ENCODE data around the gene POR.
"Not testable (repeated sequence)": the region's sequence is repeated elsewhere in the genome, so short reads cannot be mapped to it uniquely, and the experiment has no call there.

The POR gene

GRCh38 chr7:75994388-75995051 lies 79.6 kb downstream of the POR start, which contains the start of gene TMEM120A:
Gene TMEM120A, minus strand, starts transcription at chr7:75994595. Its CDS starts 25 bp downstream, at chr7:75994570.
- DNase-seq = peak; percentile 95

DNA sequence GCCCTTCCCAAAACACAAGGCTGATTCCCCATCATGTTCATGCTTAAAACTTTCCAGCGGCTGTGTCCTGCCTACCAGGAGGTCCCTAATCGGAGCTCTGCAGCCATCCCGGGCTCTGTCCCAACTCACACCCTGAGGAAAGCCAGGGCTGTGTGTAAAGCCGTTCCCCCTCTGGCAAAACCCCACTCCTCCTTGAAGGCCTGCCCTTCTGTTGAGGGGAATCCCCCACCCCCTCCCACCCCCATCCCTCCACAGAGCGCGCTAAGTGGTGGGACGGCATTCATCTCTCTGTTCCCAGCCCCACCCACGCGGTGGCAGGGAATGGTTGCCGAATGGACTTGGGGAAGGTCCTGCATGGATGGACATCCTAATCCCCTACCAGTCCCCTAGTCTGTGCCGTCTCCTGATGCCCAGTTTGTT lies 80.1 kb downstream of the POR start:
- peak; percentile 33 for DNase-seq

GRCh38 chr7:75995996-75996395 lies 81.0 kb downstream of the POR start:
- DNase-seq = no peak

GRCh38 chr7:75996476-75996875 lies 81.5 kb downstream of the POR start:
- no peak for DNase-seq

DNA sequence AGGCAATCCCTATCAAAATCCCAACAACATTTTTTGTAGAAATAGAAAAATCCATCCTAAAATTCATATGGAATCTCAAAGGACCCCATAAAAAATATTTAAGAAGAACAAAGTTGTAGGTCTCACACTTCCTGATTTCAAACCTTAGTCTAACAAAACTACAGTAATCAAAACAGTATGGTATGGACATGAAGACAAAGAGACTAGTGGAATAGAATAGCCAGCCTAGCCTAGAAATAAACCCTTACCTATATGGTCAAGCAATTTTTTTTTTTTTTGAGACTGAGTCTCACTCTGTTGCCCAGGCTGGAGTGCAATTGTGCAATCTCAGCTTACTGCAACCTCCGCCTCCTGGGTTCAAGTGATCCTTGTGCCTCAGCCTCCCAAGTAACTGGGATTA lies 83.1 kb downstream of the POR start:
- no peak for DNase-seq

DNA sequence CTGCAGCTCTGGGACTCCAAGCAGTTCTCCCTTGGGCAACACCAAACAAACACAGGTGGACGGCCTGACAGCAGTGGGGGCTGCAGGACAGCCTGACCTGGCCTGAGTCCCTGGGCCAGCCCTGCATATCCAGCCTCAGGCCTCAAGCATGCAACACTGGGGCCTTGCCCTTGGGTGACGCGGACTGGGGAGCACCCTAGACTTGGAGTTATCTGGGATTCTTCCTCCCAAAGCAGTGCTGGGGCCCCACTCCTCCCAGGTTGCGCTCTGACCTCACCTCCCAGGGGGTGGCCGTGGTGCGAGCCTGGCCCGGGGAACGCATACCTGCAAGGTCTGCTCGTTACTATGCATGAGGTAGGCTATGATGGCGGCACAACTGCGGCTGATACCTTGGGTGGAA lies 85.6 kb downstream of the POR start:
- DNase-seq = no peak

- no peak for DNase-seq
Measured at GRCh38 chr7:76002139-76002538, 87.2 kb downstream of the POR start.

GRCh38 chr7:76002822-76003221 lies 87.9 kb downstream of the POR start:
- no peak for DNase-seq

GRCh38 chr7:76003351-76003750 lies 88.4 kb downstream of the POR start:
- no peak for DNase-seq

- not testable (repeated sequence) for DNase-seq
Measured at GRCh38 chr7:76005004-76005403, 90.0 kb downstream of the POR start.

- no peak for DNase-seq
Measured at GRCh38 chr7:76008156-76008687, 93.3 kb downstream of the POR start.

DNA sequence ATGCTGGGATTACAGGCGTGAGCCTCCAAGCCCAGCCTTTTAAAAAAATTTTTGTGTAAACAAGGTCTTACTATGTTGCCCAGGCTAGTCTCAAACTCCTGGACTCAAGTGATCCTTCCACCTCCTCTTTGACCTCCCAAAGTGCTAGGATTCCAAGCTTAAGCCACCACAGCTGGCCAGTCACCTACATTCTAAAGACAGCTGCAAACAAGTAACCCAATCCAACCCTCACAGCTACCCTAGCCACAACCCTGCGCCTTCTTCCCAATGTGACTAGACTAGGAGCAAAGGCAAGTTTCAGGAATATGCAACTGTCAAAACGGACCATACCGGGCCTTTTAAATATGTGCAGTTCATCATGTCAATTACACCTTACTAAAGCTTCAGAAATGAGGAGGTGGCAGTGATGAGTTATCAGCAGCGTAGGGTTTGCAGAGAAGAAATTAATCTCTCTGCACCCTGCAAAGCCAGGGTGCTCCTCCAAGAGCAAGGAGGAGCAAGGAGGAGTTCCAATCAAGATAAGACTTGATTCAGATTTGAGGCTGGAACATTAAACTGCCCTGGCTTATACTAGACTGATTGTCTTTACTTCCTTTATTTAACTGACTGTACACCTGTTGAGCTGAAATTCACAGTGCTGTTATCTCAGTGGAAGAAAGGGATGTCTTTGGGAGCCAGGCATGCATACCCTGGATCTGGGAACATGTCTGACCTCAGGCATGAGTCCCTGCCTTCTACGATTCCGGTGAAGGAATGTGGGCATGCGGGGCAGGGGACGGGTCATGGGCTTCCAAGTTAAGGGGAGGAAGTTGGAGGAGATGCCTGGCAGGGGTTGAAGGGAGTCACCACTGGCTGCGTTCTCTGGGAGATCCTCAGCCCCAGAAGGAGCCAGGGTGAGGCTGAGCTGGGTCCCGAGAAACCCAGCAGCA lies 95.0 kb downstream of the POR start:
- DNase-seq = no peak

DNA sequence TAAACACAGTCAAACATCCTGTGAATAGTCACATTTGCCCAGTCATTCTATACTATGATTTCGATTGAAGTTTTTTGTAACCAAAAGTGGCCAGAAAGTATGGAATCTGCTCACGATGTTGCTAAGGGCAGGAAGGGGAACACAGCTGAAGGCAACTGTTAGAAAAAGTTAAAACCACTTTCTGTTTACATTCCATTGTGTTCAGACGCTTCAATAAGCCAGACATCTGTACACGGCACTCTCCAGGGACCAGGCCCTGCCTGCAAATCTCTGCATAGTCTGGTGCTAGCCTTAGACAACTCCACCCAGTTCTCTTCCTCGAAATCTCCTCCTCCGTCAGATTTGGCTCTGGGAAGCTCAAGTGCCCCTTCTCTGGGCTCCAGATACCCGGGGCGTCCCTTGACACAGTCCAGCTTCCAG lies 96.5 kb downstream of the POR start:
- peak; percentile 27 for DNase-seq

GRCh38 chr7:76016191-76016947 lies 101.4 kb downstream of the POR start:
- DNase-seq = no peak

DNA sequence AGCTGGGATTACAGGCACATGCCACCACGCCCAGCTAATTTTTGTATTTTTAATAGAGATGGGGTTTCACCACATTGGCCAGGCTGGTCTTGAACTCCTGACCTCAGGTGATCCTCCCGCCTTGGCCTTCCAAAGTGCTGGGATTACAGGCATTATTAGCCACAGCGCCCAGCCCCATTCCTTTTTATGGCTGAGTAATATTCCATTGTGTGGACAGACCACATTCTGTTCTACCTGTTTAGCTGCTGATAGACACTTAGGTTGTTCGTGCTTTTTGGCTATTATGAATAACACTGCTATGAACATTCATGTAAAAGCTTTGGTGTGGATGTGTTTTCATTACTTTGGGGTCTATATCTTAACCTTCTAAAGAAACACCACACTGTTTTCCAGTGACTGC lies 103.6 kb downstream of the POR start:
- not testable (repeated sequence) for DNase-seq

DNA sequence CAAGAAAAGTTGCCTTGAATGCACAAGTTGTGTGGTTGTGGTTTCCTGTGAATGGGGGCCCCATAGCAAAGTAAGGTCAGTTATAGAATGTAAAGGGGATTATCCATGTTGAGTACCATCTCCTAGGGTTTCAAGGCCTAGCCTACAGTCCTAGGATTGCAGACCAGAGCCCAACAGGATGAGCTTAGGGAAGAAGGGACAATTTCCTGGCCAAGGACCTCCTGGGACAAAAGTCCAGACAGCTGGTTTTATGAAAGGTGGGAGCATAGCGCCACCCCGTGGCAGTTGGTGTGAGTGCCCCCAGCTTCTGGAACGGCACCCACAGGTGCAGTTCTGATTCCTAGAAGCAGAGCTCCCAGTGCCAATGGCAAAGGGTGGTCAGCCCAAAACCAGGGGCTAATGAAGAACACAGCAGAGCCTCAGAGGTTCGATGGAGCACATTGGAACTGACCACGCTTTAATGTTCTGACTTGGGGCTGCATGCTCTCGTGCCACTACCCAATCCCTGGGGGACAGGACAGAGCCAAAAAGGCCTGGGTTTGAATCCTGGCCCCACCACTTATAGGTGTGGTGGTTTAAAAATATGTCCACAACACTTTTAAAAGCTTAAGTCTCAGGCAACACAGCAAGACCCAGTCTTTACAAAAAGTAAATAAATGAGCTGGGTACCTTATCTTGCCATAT lies 105.2 kb downstream of the POR start:
- peak; percentile 84 for DNase-seq

DNA sequence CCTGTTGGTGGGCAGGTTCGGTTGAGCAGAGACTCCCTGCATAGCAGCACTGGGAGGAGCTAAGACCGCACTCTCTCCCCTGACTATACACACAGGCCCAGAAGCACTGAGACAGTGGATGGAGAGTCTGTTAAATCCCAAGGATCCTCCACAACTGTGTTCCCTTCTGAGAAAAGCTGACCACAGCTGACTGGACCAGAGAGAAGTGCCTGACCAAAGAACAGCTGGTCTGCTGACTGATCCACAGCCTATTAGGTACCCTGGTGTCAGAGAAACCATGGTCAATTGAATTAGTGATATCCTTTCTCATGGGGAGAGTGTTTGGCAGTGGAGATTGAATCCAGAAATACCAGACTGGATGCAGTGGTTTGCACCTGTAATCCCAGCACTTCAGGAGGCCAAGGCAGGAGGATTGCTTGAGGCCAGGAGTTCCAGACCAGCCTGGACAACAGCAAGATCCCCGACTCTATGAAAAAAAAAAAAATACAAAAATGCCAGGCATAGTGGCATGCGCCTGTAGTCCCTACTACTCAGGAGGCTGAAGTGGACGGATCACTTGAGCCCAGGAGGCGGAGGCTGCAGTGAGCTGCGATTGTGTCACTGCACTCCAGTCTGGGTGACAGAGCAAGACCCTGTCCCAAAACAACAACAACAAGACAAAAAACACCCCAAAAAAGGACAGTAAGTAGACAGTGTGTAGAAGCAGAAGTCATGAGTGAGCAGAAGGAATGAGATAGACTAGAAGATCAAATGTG lies 107.2 kb downstream of the POR start:
- DNase-seq = no peak

- no peak for DNase-seq
Measured at GRCh38 chr7:76023002-76023401, 108.0 kb downstream of the POR start.

DNA sequence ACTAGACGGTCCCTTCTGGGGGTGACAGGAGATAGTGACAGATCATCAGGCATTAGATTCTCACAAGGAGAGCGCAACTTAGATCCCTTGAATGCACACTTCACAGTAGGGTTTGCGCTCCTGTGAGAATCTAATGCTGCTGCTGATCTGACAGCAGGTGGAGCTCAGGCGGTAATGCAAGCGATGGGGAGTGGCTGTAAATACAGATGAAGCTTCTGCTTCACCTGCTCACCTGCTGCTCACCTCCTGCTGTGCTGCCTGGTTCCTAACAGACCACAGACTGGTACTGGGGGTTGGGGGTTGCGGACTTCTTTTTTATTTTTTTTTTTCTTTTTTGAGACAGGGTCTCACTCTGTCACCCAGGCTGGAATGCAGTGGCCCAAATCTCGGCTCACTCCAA lies 114.7 kb downstream of the POR start:
- DNase-seq = not testable (repeated sequence)

DNA sequence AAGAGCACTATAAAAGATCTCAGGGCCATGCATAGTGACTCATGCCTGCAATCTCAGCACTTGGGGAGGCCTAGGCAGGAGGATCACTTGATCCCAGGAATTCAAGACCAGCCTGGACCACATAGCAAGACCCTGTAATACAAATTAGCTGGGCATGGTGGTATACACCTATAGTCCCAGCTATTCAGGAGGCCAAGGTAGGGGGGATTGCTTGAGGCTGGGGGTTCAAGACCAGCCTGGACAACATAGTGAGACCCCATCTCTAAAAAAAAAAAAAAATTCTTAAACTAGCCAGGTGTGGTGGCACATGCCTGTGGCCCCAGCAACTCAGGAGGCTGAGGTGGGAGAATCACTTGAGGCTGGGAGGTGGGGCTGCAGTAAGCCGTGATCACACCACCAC lies 117.0 kb downstream of the POR start:
- DNase-seq = no peak

Data from NCI-H82 (cell line).